ENCODE results near the gene PYCR2.
"Not testable (repeated sequence)": the region's sequence is repeated elsewhere in the genome, so short reads cannot be mapped to it uniquely, and the experiment has no call there.

The PYCR2 gene

DNA sequence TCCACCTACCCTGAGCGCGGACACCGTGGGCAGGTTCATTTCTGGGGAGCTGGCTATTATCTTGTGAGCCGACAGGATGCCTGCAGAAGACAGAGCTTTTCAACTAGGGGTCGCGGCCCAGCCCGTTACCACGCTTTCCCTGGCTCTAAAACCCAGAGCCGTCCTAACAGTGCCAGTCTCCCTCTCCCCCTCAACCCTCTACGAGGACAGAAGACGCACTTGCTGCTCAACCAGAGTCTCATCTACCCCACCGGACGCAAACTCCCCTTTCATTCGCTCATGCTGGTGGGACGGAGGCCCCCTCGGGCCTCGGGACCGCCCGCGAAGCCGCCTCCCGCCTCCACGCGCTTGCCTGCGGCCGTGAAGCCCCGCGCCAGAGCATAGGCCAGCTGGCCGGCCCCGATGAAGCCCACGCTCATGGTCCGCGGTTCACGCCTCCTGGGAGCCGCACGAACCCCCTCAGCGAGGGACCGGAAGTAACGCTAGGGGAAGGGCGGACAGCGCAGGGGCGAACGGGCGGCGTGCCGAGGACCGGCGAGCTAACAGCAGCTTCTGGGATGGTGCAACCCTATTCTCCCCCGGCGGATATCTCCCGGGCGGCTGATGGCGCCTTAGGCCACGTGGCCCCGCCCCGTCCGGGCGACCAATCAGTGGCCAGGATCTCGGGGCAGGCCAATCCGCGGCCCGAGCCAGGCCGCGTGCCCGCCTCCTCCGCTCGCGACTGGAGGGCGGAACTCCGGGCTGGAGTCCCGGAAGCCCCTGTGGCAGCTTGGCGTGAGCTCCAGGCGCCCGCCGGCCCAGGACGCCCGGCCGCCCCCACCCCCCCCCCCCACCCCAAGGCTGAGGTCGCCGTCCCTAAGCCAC lies at the start of gene PYCR2:
TSS of gene PYCR2 (minus strand) at position 559 of the 864 bp plus-strand sequence. CDS start at position 419, 140 bp downstream.
- peak; percentile 85 to 96 for DNase-seq

DNA sequence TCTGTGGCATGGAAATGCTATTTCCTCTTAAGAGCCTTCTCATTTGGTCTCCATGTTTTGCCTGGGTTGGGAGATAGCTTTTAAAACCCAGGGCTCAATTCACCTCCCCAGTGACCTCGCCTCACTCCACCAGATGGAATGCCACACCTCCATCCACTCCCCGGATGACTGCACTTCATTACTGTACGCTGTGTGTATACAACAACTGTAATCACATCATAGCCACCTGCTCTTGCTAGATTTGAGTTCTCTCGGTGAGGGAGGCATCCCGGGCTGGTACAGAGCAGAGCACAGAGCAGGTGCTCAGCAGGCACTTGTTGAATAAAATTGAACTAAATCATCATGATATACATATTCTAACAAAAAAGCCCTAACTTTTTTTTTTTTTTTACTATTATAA lies 49.1 kb upstream of the PYCR2 start:
- DNase-seq = peak; percentile 54 to 78

DNA sequence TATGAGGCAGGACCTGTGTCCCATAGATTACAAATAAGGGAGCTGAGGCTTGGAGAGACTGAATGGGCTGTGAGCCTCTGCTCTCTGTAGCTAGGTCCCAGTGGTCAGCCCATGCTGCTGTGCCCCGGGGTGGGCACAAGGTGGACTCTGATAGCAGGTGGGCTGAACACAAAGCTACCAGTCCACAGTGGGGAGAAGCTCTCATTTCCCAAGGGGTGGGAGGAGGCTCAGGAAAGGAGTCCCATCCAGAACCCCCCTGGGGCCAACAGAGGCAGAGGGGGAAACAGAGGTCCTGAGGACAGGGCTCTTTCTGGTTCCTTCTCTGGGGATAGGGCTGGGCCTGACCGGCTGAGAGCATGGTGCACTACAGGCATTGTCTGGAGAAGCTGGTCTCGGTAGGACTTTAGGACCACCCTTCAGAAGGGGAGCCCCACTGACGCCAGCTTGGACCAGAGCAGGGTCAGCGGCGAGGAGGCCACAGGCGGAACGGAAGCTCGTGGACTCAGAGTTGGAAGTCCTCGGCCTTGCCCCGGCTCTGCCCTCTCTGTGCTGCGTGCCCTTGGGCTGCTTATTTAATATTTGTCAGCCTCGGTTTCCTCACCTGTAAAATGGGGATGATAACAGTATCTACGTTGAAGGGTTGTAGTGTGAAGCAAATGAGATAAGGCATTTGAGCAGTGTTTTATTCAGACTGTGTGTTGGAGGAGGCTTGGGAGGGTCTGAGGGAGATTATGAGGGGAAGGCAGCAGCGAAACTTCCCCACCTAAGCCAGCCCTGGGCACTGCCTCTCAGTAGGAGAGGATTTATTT lies 48.5 kb upstream of the PYCR2 start:
- no peak for DNase-seq

DNA sequence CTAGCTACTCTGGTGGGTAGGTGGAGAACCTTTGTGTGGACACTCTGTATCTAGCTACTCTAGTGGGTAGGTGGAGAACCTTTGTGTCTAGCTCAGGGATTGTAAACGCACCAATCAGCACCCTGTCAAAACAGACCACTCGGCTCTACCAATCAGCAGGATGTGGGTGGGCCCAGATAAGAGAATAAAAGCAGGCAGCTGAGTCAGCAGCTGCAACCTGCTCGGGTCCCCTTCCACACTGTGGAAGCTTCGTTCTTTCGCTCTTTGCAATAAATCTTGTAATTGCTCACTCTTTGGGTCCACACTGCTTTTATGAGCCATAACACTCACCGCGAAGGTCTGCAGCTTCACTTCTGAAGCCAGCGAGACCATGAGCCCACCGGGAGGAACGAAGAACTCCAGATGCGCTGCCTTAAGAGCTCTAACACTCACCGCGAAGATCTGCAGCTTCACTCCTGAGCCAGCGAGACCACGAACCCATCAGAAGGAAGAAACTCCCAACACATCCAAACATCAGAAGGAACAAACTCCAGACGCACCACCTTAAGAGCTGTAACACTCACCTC lies 46.6 kb upstream of the PYCR2 start:
- DNase-seq = not testable (repeated sequence)

GRCh38 chr1:225969751-225970150 lies 45.7 kb upstream of the PYCR2 start:
- not testable (repeated sequence) for DNase-seq

DNA sequence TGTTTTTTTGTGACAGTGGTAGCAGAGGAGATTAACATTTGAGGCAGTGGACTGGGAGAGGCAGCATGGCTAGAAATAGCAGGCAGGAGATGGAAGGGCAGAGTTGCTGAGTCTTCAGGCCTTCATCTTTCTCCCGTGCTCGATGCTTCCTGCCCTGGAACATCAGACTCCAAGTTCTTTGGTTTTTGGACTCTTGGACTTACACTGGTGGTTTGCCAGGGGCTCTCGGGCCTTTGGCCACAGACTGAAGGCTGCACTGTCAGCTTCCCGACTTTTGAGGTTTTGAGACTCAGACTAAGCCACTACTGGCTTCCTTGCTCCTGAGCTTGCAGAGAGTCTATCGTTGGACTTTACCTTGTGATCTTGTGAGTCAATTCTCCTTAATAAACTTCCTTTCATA lies 41.2 kb upstream of the PYCR2 start:
- DNase-seq = no peak

GRCh38 chr1:225963735-225964530 lies 39.9 kb upstream of the PYCR2 start:
- no peak for DNase-seq

DNA sequence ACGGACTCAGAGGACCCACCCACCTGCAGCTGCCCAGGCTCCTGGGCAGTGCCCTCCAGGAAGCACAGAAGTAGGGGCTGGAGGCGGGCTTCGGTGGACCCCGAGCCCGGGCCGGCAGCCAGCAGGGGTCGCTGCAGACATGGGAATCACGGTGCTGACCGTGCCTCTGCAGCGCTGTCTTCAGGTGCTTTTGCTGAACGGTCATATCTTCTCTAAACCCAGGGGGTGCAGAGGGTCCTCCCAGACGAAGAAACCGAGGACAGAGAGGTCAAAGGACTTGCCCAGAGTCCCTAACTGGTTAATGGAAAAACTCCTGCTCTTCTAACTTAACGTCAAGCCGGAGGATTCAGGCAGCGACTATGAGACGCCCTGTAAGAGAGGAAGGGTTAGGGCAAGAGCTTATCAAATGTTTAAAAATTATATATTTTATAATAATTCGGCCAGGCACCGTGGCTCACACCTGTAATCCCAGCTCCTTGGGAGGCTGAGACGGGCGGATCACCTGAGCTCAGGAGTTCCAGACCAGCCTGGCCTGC lies 38.5 kb upstream of the PYCR2 start:
- peak in 1 of 2 experiments; percentile 52 for DNase-seq

DNA sequence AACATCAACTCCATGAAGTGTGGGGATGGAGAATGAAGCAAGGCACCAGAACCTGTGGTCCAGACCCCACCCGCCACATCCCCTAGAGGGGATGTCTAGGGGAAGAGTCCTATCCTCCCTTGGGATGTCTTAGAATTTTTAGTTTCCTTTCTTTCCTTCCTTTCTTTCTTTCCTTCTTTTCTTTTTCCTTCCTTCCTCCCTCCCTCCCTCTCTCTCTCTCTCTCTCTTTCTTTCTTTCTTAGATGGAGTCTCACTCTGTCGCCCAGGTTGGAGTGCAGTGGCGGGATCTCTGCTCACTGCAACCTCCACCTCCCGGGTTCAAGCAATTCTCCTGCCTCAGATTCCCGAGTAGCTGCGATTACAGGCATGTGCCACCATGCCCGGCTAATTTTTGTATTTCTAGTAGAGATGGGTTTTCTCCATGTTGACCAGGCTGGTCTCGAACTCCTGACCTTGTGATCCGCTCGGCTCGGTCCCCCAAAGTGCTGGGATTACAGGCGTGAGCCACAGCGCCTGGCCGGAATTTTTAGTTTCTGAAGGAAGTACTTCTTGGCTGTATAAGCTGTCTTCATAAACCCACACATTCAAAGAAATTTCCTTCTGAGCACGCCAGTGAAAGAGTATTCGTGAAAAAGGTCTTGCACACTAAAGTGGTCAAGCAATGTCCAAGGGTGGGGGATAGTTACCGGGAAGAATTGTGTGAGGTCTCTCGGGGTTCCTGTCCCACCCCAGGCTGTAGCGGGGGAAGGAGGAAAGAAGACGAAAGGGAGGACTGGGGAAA lies 37.8 kb upstream of the PYCR2 start:
- no peak for DNase-seq

- DNase-seq = no peak
These were observed 34.0 kb upstream of the PYCR2 start for GRCh38 chr1:225958041-225958440.

DNA sequence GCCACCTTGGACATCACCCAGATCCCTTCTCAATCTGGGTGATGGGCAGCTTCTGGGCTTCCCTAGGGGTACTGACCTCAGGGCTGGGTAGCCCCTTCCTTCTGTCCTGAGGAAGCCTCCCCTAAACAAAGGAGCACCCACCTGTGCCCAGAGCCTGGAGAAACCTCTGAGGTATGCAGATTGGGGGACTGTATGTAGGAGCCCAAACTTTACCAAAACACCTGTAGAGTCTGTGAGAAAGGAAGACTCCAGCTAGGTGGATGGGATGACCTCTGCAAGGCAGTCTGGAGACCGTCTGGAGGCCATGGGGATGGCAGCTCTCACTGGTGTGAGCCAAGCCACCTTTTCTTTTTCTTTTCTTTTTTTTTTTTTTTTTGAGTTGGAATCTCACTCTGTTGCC lies 30.7 kb upstream of the PYCR2 start:
- DNase-seq = no peak

- DNase-seq = no peak
These were observed 29.3 kb upstream of the PYCR2 start for GRCh38 chr1:225953315-225953714.

GRCh38 chr1:225950905-225951497 lies 27.0 kb upstream of the PYCR2 start:
- no peak for DNase-seq

DNA sequence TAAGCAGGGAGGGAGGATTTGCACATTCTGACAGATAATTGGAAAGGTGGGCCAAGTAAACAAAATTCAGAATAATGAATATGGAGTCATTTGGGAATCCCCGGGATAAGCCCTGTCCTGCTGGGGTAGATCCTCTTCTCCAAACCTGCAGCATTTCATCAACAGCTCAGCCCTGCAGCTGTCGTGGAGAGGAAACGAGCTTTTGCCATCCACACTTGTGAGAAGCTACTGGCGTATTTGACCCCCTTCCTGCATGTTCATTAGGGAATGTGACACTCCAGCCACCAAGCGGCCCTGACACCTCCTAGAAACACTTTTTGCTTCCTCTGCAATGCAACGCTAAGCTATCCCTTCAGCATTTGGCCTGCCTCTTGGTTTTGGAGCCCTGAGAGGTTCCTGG lies 25.0 kb upstream of the PYCR2 start:
- no peak for DNase-seq

DNA sequence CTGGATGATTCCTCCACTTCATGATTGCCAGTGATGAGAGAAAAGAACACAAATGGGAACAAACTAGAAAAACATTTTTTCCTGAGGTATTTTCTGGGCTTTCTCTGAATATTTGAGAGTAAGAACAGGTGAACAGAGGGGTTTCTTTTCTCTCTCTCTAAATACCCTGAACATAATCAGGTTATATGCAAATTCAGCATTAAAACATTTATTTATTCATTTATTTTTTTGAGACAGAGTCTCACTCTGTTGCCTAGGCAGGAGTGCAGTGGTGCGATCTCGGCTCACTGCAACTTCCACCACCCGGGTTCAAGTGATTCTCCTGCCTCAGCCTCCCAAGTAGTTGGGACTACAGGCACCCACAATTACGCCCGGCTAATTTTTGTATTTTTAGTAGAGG lies 22.8 kb upstream of the PYCR2 start:
- no peak for DNase-seq

DNA sequence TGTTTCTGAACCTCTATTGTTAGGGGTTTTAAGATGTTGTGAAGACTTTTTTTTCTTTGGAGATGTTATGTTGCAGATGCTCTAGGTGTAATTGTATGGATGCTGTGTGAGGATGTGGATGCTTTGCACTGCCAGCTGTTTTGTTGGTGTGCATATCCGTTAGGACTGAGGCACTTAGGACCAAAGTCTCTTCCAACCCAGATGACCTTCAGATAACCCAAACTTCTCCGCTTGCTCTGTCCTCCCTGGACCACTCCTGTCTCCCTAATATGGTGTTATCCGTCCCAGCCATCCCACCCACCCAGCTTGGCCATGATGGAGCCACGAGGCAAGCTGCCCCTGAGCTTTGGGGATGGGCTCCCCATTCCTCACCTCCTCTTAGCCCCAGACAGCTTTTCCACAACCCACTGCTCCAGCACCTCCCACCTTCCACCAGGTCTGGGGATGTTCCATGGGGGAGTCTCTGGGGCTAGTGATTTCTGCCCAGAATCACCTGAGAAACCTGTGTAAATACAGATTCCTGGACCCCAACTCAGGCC lies 22.1 kb upstream of the PYCR2 start:
- DNase-seq = no peak

- no peak for DNase-seq
These were observed 21.5 kb upstream of the PYCR2 start for GRCh38 chr1:225945564-225945963.

DNA sequence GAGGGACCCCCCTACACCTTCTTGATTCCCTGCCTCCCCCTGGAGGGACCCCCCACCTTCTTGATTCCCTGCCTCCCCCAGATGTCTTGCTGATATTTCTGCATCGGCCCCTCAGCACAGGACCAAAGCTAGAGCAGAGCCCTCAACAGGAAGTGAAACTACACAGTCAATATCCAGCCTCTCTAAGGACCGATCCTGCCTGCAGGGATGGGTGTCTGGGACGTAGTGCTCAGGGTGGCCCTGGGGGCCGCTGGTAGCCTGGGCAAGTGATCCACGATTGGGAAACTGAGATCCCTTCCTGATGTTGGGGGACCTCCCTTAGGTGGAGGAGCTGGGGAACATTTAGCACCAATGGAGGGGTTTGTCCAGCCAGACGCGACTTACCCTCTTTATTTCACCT lies 20.9 kb upstream of the PYCR2 start:
- DNase-seq = no peak

DNA sequence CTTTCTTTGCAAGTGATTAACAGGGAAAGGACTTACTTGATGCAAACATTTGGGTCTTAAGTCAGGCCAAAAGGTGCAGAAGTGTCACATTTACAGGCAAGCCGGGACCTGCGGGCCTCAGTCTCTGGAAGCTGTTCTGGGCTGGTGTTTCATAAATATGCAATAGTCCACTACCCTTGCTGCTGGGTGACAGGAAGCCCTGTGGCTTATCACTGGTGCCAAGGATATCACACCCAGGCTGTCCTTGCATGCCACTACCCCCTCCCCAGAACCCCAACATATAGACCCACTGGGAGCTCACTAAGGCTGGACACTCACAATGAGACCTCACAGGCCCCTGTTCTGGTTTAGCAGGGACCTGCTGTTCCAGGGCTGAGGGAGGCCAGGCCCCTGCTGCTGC lies 20.3 kb upstream of the PYCR2 start:
- no peak for DNase-seq

- no peak for DNase-seq
These were observed 19.5 kb upstream of the PYCR2 start for GRCh38 chr1:225943582-225943981.

- no peak for DNase-seq
These were observed 18.5 kb upstream of the PYCR2 start for GRCh38 chr1:225942574-225942973.

Data from NCI-H526 (cell line).